ENCODE data around the gene GLOD4.
"Not testable (repeated sequence)": the region's sequence is repeated elsewhere in the genome, so short reads cannot be mapped to it uniquely, and the experiment has no call there.

GLOD4 gene

DNA sequence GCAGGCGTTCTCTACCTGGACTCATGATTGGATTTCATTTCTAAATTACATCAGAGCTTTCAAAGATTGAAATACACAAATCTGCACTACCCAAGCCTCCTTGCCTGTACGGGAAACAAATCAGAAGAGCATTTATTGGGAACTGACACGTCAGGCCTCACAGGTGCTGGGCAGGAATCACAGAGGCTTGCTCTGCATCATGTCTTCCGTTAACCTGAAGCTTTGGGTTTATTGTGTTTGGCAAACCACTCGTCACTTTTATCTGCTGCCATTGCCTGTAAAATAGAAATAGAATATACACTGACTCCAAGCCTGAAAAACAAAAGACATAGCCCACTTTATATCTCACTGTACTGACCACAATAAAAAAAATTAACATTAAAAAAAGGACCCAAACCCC lies 22.1 kb downstream of the GLOD4 start:
- no peak overlapping the region for H2AK5ac ChIP-seq (ENCODE audit: low read length)
- no peak overlapping the region for H3K18ac ChIP-seq (ENCODE audit: low read length)
- no peak for DNase-seq
- H3K4me1 ChIP-seq (ENCODE audit: control insufficient read depth in 1 of 2, insufficient read depth in 2 of 2, low read length in 2 of 2), result no peaks in the 10 kb centered on the region
- no peak overlapping the region for H2BK120ac ChIP-seq (ENCODE audit: insufficient read depth, low read length, poor library complexity)
- no peak overlapping the region for H2BK12ac ChIP-seq (ENCODE audit: low read length)
- H3K27ac ChIP-seq (ENCODE audit: low read depth, low read length), result no peak overlapping the region
- H3K9ac ChIP-seq (ENCODE audit: low read length), result no peak overlapping the region
- no peaks in the 10 kb centered on the region for H3K79me2 ChIP-seq (ENCODE audit: control insufficient read depth, insufficient read depth, low read length, poor library complexity)
- no peak overlapping the region for H3K4ac ChIP-seq (ENCODE audit: low read depth, low read length)
- no peaks in the 10 kb centered on the region for H3K79me1 ChIP-seq (ENCODE audit: low read length)
- no peak overlapping the region for H4K8ac ChIP-seq (ENCODE audit: low read depth, low read length)
- H3K23ac ChIP-seq (ENCODE audit: low read length), result no peak overlapping the region
- no CpG with 5 or more reads among the region's 5 CpGs for WGBS (ENCODE audit: extremely low coverage, insufficient coverage, insufficient read length)
- no peak overlapping the region for H2BK5ac ChIP-seq (ENCODE audit: low read depth, low read length, poor library complexity)
- H4K12ac ChIP-seq (ENCODE audit: low read depth, low read length), result no peak overlapping the region
- no peak overlapping the region for H4K91ac ChIP-seq (ENCODE audit: low read depth, low read length)
- H3K4me2 ChIP-seq (ENCODE audit: low read length), result no peak overlapping the region
- H2AFZ ChIP-seq (ENCODE audit: insufficient read depth, low read length, poor library complexity), result no peak overlapping the region
- H3K9me3 ChIP-seq (ENCODE audit: insufficient read depth, low read depth, low read length), result no peaks in the 10 kb centered on the region
- H3K36me3 ChIP-seq (ENCODE audit: control insufficient read depth in 1 of 2, insufficient read depth in 2 of 2, low read length in 2 of 2), result peaks cover 21 to 28% of the 10 kb centered on the region in 2 experiments
- no peak overlapping the region for H3K4me3 ChIP-seq (ENCODE audit: low read depth, low read length)
- no peak overlapping the region for H3K14ac ChIP-seq (ENCODE audit: low read length)
- no peaks in the 10 kb centered on the region for H3K27me3 ChIP-seq (ENCODE audit: insufficient read depth, low read length)

DNA sequence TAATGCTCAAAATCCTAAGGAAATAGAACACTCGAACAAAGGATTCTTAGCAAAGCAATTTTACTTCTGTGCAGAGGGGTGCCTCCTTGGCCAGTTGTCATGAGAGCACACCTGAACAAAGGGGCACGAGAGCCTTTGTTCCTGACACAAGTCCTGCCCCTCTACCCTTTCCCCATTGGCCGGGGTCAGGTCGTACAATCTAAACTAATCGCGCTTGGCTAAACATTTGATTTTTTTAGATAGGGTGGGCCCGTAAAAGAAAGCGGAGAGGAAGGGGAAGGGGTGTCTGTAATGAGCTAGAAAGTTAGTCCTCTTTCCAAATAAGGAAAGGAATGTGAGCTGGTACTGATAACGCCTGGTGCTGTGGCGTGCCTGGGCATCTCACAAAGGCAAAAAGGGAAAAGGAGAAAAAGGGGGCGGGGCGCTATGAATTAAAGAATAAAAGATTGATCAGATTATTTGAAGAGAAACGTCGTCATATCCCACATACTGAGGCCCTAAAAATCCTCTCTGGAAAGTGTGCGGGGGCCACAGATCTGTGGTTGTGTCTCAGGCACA lies 26.0 kb downstream of the GLOD4 start:
- not testable (repeated sequence) for H3K18ac ChIP-seq (ENCODE audit: low read length); H3K4me1 ChIP-seq (ENCODE audit: control insufficient read depth in 1 of 2, insufficient read depth in 2 of 2, low read length in 2 of 2); H3K23ac ChIP-seq (ENCODE audit: low read length); H3K14ac ChIP-seq (ENCODE audit: low read length); H3K9me3 ChIP-seq (ENCODE audit: insufficient read depth, low read depth, low read length); H3K9ac ChIP-seq (ENCODE audit: low read length); H3K4me3 ChIP-seq (ENCODE audit: low read depth, low read length); H3K27ac ChIP-seq (ENCODE audit: low read depth, low read length); H4K91ac ChIP-seq (ENCODE audit: low read depth, low read length); H4K12ac ChIP-seq (ENCODE audit: low read depth, low read length); DNase-seq; H2AK5ac ChIP-seq (ENCODE audit: low read length); H4K8ac ChIP-seq (ENCODE audit: low read depth, low read length); H2BK12ac ChIP-seq (ENCODE audit: low read length); H2AFZ ChIP-seq (ENCODE audit: insufficient read depth, low read length, poor library complexity); H3K27me3 ChIP-seq (ENCODE audit: insufficient read depth, low read length); H2BK5ac ChIP-seq (ENCODE audit: low read depth, low read length, poor library complexity); H3K4me2 ChIP-seq (ENCODE audit: low read length); H2BK120ac ChIP-seq (ENCODE audit: insufficient read depth, low read length, poor library complexity); H3K4ac ChIP-seq (ENCODE audit: low read depth, low read length)
- peaks cover 11% of the 10 kb centered on the region for H3K79me1 ChIP-seq (ENCODE audit: low read length)
- H3K36me3 ChIP-seq (ENCODE audit: control insufficient read depth in 1 of 2, insufficient read depth in 2 of 2, low read length in 2 of 2), result peaks cover 10 to 17% of the 10 kb centered on the region in 2 experiments
- no CpG with 5 or more reads among the region's 15 CpGs for WGBS (ENCODE audit: extremely low coverage, insufficient coverage, insufficient read length)
- H3K79me2 ChIP-seq (ENCODE audit: control insufficient read depth, insufficient read depth, low read length, poor library complexity), result peaks cover 14% of the 10 kb centered on the region

DNA sequence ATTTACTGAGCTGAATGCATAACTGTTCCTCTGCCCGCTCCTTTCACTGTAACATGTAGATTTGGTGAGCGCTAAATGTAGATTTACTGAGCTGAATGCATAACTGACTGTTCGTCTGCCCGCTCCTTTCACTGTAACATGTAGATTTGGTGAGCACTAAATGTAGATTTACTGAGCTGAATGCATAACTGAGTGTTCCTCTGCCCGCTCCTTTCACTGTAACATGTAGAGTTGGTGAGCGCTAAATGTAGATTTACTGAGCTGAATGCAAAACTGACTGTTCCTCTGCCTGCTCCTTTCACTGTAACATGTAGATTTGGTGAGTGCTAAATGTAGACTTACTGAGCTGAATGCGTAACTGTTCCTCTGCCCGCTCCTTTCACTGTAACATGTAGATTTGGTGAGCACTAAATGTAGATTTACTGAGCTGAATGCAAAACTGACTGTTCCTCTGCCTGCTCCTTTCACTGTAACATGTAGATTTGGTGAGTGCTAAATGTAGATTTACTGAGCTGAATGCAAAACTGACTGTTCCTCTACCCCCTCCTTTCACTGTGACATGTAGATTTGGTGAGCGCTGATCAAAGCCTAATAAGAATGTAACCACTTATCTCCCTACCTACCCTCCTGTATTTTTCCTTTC lies 26.6 kb downstream of the GLOD4 start:
- not testable (repeated sequence) for H4K12ac ChIP-seq (ENCODE audit: low read depth, low read length); H3K18ac ChIP-seq (ENCODE audit: low read length); H4K91ac ChIP-seq (ENCODE audit: low read depth, low read length); H2AK5ac ChIP-seq (ENCODE audit: low read length); H3K4me2 ChIP-seq (ENCODE audit: low read length); H2BK120ac ChIP-seq (ENCODE audit: insufficient read depth, low read length, poor library complexity); H3K4me3 ChIP-seq (ENCODE audit: low read depth, low read length); H2AFZ ChIP-seq (ENCODE audit: insufficient read depth, low read length, poor library complexity); DNase-seq; H3K9me3 ChIP-seq (ENCODE audit: insufficient read depth, low read depth, low read length); H3K14ac ChIP-seq (ENCODE audit: low read length); H3K9ac ChIP-seq (ENCODE audit: low read length); H3K27me3 ChIP-seq (ENCODE audit: insufficient read depth, low read length); H3K4ac ChIP-seq (ENCODE audit: low read depth, low read length); H3K23ac ChIP-seq (ENCODE audit: low read length); H2BK5ac ChIP-seq (ENCODE audit: low read depth, low read length, poor library complexity); H2BK12ac ChIP-seq (ENCODE audit: low read length); H3K27ac ChIP-seq (ENCODE audit: low read depth, low read length); H4K8ac ChIP-seq (ENCODE audit: low read depth, low read length)
- H3K36me3 ChIP-seq (ENCODE audit: control insufficient read depth in 1 of 2, insufficient read depth in 2 of 2, low read length in 2 of 2), result peaks cover 8 to 12% of the 10 kb centered on the region in 2 experiments
- no CpG with 5 or more reads among the region's 9 CpGs for WGBS (ENCODE audit: extremely low coverage, insufficient coverage, insufficient read length)
- H3K79me2 ChIP-seq (ENCODE audit: control insufficient read depth, insufficient read depth, low read length, poor library complexity), result peaks cover 14% of the 10 kb centered on the region
- H3K79me1 ChIP-seq (ENCODE audit: low read length), result peaks cover 11% of the 10 kb centered on the region
- peaks cover 9 to 11% of the 10 kb centered on the region in 2 experiments for H3K4me1 ChIP-seq (ENCODE audit: control insufficient read depth in 1 of 2, insufficient read depth in 2 of 2, low read length in 2 of 2)

DNA sequence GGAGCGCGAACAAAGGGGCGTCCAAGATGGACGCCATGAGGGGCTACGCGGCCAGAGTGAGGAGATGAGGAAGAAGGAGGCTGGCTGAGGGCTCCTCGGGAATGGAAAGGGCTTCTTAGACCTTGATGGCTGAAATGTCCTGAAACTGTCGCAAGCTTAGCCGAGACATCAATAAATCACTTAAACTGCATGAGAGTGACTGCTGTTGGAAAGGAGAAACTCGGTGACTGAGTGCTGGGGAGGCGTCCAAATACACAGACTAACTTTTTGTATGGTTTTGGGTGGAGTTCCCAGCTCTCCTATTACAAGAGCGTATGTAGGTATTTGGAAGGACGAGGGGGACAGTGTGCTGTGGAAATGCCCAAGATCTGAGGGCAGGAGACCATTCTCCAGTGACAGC lies 28.7 kb downstream of the GLOD4 start:
- no CpG with 5 or more reads among the region's 13 CpGs for WGBS (ENCODE audit: extremely low coverage, insufficient coverage, insufficient read length)
- H2BK12ac ChIP-seq (ENCODE audit: low read length), result no peak overlapping the region
- H2BK5ac ChIP-seq (ENCODE audit: low read depth, low read length, poor library complexity), result no peak overlapping the region
- H4K8ac ChIP-seq (ENCODE audit: low read depth, low read length), result no peak overlapping the region
- H3K27ac ChIP-seq (ENCODE audit: low read depth, low read length), result no peak overlapping the region
- no peak overlapping the region for H4K91ac ChIP-seq (ENCODE audit: low read depth, low read length)
- H2BK120ac ChIP-seq (ENCODE audit: insufficient read depth, low read length, poor library complexity), result no peak overlapping the region
- H3K18ac ChIP-seq (ENCODE audit: low read length), result no peak overlapping the region
- H3K36me3 ChIP-seq (ENCODE audit: control insufficient read depth in 1 of 2, insufficient read depth in 2 of 2, low read length in 2 of 2), result peaks cover 5 to 9% of the 10 kb centered on the region in 2 experiments
- H2AK5ac ChIP-seq (ENCODE audit: low read length), result no peak overlapping the region
- peaks cover 4% of the 10 kb centered on the region for H3K9me3 ChIP-seq (ENCODE audit: insufficient read depth, low read depth, low read length)
- H3K14ac ChIP-seq (ENCODE audit: low read length), result no peak overlapping the region
- peaks cover 14% of the 10 kb centered on the region for H3K79me2 ChIP-seq (ENCODE audit: control insufficient read depth, insufficient read depth, low read length, poor library complexity)
- peaks cover 9 to 11% of the 10 kb centered on the region in 2 experiments for H3K4me1 ChIP-seq (ENCODE audit: control insufficient read depth in 1 of 2, insufficient read depth in 2 of 2, low read length in 2 of 2)
- no peak overlapping the region for H3K9ac ChIP-seq (ENCODE audit: low read length)
- DNase-seq, result no peak
- H2AFZ ChIP-seq (ENCODE audit: insufficient read depth, low read length, poor library complexity), result no peak overlapping the region
- H3K4ac ChIP-seq (ENCODE audit: low read depth, low read length), result no peak overlapping the region
- no peak overlapping the region for H3K4me3 ChIP-seq (ENCODE audit: low read depth, low read length)
- H3K79me1 ChIP-seq (ENCODE audit: low read length), result peaks cover 11% of the 10 kb centered on the region
- no peak overlapping the region for H4K12ac ChIP-seq (ENCODE audit: low read depth, low read length)
- H3K27me3 ChIP-seq (ENCODE audit: insufficient read depth, low read length), result no peaks in the 10 kb centered on the region
- H3K23ac ChIP-seq (ENCODE audit: low read length), result no peak overlapping the region
- H3K4me2 ChIP-seq (ENCODE audit: low read length), result no peak overlapping the region
